Measurements from ENCODE around the gene REX1BD.
"Not testable (repeated sequence)": the region's sequence is repeated elsewhere in the genome, so short reads cannot be mapped to it uniquely, and the experiment has no call there.

The REX1BD gene
- total RNA-seq: 44.6 to 72.1 (median 52.7) reads per million in 3 donors

GRCh38 chr19:18588611-18589379 is at the start of gene REX1BD:
TSS of gene REX1BD (plus strand) at chr19:18588798. CDS start at chr19:18588802, 4 bp downstream.
- DNase-seq: peak; percentile 75 to 85 (median 78)
- H3K36me3 ChIP-seq (ENCODE audit: control insufficient read depth, insufficient read depth, low read length): no peaks in the 10 kb centered on the region
- H3K27ac ChIP-seq (ENCODE audit: insufficient read depth, low read length, poor library complexity, severe bottlenecking): peak within 1 kb of the TSS; percentile 91
- H3K9me3 ChIP-seq (ENCODE audit: control insufficient read depth, low read length): no peaks in the 10 kb centered on the region
- peak within 1 kb of the TSS; percentile 64 for H3K4me3 ChIP-seq (ENCODE audit: insufficient read depth, low read depth, low read length, poor library complexity, severe bottlenecking)
- H3K4me1 ChIP-seq (ENCODE audit: control insufficient read depth, insufficient read depth, low read length, poor library complexity, severe bottlenecking): peaks cover 18% of the 10 kb centered on the region
- H3K27me3 ChIP-seq (replicated peaks; ENCODE audit: control insufficient read depth, insufficient read depth, low read length, poor library complexity, severe bottlenecking): no peaks in the 10 kb centered on the region

GRCh38 chr19:18539372-18539771 is 49.2 kb upstream of the REX1BD start:
- no peak for DNase-seq
- Histone ChIP-seq H3K4me3 (ENCODE audit: insufficient read depth, low read depth, low read length, poor library complexity, severe bottlenecking) (no peak overlapping the region), H3K27me3 (replicated peaks; ENCODE audit: control insufficient read depth, insufficient read depth, low read length, poor library complexity, severe bottlenecking) (no peaks in the 10 kb centered on the region), H3K4me1 (ENCODE audit: control insufficient read depth, insufficient read depth, low read length, poor library complexity, severe bottlenecking) (peaks cover 11% of the 10 kb centered on the region), H3K36me3 (ENCODE audit: control insufficient read depth, insufficient read depth, low read length) (peaks cover 36% of the 10 kb centered on the region), H3K27ac (ENCODE audit: insufficient read depth, low read length, poor library complexity, severe bottlenecking) (no peak overlapping the region), H3K9me3 (ENCODE audit: control insufficient read depth, low read length) (no peaks in the 10 kb centered on the region)

- peaks cover 36% of the 10 kb centered on the region for H3K36me3 ChIP-seq (ENCODE audit: control insufficient read depth, insufficient read depth, low read length)
- DNase-seq; H3K9me3 ChIP-seq (ENCODE audit: control insufficient read depth, low read length): not testable (repeated sequence)
Measured at GRCh38 chr19:18540200-18540599, 48.4 kb upstream of the REX1BD start.

GRCh38 chr19:18541258-18541991 is 47.2 kb upstream of the REX1BD start:
- H3K9me3 ChIP-seq (ENCODE audit: control insufficient read depth, low read length): no peaks in the 10 kb centered on the region
- H3K4me3 ChIP-seq (ENCODE audit: insufficient read depth, low read depth, low read length, poor library complexity, severe bottlenecking): no peak overlapping the region
- no peaks in the 10 kb centered on the region for H3K27me3 ChIP-seq (replicated peaks; ENCODE audit: control insufficient read depth, insufficient read depth, low read length, poor library complexity, severe bottlenecking)
- no peak overlapping the region for H3K27ac ChIP-seq (ENCODE audit: insufficient read depth, low read length, poor library complexity, severe bottlenecking)
- peaks cover 30% of the 10 kb centered on the region for H3K36me3 ChIP-seq (ENCODE audit: control insufficient read depth, insufficient read depth, low read length)
- peaks cover 11% of the 10 kb centered on the region for H3K4me1 ChIP-seq (ENCODE audit: control insufficient read depth, insufficient read depth, low read length, poor library complexity, severe bottlenecking)
- DNase-seq: no peak

More at GRCh38 chr19:18540200-18540599, 48.4 kb upstream of the REX1BD start:
- H3K27ac ChIP-seq (ENCODE audit: insufficient read depth, low read length, poor library complexity, severe bottlenecking); H3K4me3 ChIP-seq (ENCODE audit: insufficient read depth, low read depth, low read length, poor library complexity, severe bottlenecking); H3K27me3 ChIP-seq (replicated peaks; ENCODE audit: control insufficient read depth, insufficient read depth, low read length, poor library complexity, severe bottlenecking): not testable (repeated sequence)
- H3K4me1 ChIP-seq (ENCODE audit: control insufficient read depth, insufficient read depth, low read length, poor library complexity, severe bottlenecking): peaks cover 11% of the 10 kb centered on the region

- peak overlapping the region; percentile 52 for H3K4me3 ChIP-seq (ENCODE audit: insufficient read depth, low read depth, low read length, poor library complexity, severe bottlenecking)
- DNase-seq: no peak
- peaks cover 25% of the 10 kb centered on the region for H3K36me3 ChIP-seq (ENCODE audit: control insufficient read depth, insufficient read depth, low read length)
- peak overlapping the region; percentile 71 for H3K27ac ChIP-seq (ENCODE audit: insufficient read depth, low read length, poor library complexity, severe bottlenecking)
- H3K9me3 ChIP-seq (ENCODE audit: control insufficient read depth, low read length): no peaks in the 10 kb centered on the region
- peaks cover 11% of the 10 kb centered on the region for H3K4me1 ChIP-seq (ENCODE audit: control insufficient read depth, insufficient read depth, low read length, poor library complexity, severe bottlenecking)
- H3K27me3 ChIP-seq (replicated peaks; ENCODE audit: control insufficient read depth, insufficient read depth, low read length, poor library complexity, severe bottlenecking): no peaks in the 10 kb centered on the region
Measured at GRCh38 chr19:18541992-18542940, 46.3 kb upstream of the REX1BD start.

- no peaks in the 10 kb centered on the region for H3K27me3 ChIP-seq (replicated peaks; ENCODE audit: control insufficient read depth, insufficient read depth, low read length, poor library complexity, severe bottlenecking)
- peak; percentile 80 to 87 (median 87) for DNase-seq
- H3K4me1 ChIP-seq (ENCODE audit: control insufficient read depth, insufficient read depth, low read length, poor library complexity, severe bottlenecking): peaks cover 11% of the 10 kb centered on the region
- no peaks in the 10 kb centered on the region for H3K9me3 ChIP-seq (ENCODE audit: control insufficient read depth, low read length)
- H3K27ac ChIP-seq (ENCODE audit: insufficient read depth, low read length, poor library complexity, severe bottlenecking): peak within 1 kb of the TSS; percentile 78
- H3K4me3 ChIP-seq (ENCODE audit: insufficient read depth, low read depth, low read length, poor library complexity, severe bottlenecking): peak within 1 kb of the TSS; percentile 52
- H3K36me3 ChIP-seq (ENCODE audit: control insufficient read depth, insufficient read depth, low read length): peaks cover 19% of the 10 kb centered on the region
Measured at GRCh38 chr19:18542941-18543813, 45.4 kb upstream of the REX1BD start, which contains the start of gene FKBP8. TSS of gene FKBP8 (minus strand) at chr19:18543573. CDS start at chr19:18541970, 1,603 bp downstream.

- Histone ChIP-seq H3K4me3 (ENCODE audit: insufficient read depth, low read depth, low read length, poor library complexity, severe bottlenecking) (peak overlapping the region; percentile 52), H3K9me3 (ENCODE audit: control insufficient read depth, low read length) (no peaks in the 10 kb centered on the region), H3K4me1 (ENCODE audit: control insufficient read depth, insufficient read depth, low read length, poor library complexity, severe bottlenecking) (peaks cover 11% of the 10 kb centered on the region), H3K36me3 (ENCODE audit: control insufficient read depth, insufficient read depth, low read length) (peaks cover 18% of the 10 kb centered on the region), H3K27ac (ENCODE audit: insufficient read depth, low read length, poor library complexity, severe bottlenecking) (peak overlapping the region; percentile 78), H3K27me3 (replicated peaks; ENCODE audit: control insufficient read depth, insufficient read depth, low read length, poor library complexity, severe bottlenecking) (no peaks in the 10 kb centered on the region)
- peak; percentile 44 to 69 (median 66) for DNase-seq
Measured at GRCh38 chr19:18543814-18544475, 44.7 kb upstream of the REX1BD start.

- no peak for DNase-seq
- Histone ChIP-seq H3K9me3 (ENCODE audit: control insufficient read depth, low read length) (no peaks in the 10 kb centered on the region), H3K27me3 (replicated peaks; ENCODE audit: control insufficient read depth, insufficient read depth, low read length, poor library complexity, severe bottlenecking) (no peaks in the 10 kb centered on the region)
Measured at GRCh38 chr19:18551631-18552030, 37.0 kb upstream of the REX1BD start.

More at GRCh38 chr19:18551631-18552030, 37.0 kb upstream of the REX1BD start:
- Histone ChIP-seq H3K27ac (ENCODE audit: insufficient read depth, low read length, poor library complexity, severe bottlenecking) (no peak overlapping the region), H3K4me3 (ENCODE audit: insufficient read depth, low read depth, low read length, poor library complexity, severe bottlenecking) (no peak overlapping the region), H3K4me1 (ENCODE audit: control insufficient read depth, insufficient read depth, low read length, poor library complexity, severe bottlenecking) (no peaks in the 10 kb centered on the region), H3K36me3 (ENCODE audit: control insufficient read depth, insufficient read depth, low read length) (no peaks in the 10 kb centered on the region)
